ENCODE data around the gene KIDINS220.

DNA sequence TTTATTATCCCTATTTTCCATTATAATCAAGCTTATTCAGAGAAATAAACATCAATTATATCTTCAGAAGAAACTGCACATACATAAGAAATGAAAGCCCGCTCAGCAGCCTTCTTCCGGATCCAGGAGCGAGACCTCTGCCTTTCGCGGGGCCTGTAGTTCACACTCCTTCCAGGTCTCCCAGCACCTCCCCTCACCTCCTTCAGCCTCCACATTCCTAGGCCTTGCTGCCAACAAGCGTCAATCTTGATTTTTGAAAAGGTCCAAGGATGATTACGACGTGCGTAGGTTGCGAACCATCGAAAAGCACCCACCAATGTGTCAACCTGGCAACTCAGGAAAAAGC, 355 bp upstream of the KIDINS220 start:
- TF ChIP-seq, protein P1, sequence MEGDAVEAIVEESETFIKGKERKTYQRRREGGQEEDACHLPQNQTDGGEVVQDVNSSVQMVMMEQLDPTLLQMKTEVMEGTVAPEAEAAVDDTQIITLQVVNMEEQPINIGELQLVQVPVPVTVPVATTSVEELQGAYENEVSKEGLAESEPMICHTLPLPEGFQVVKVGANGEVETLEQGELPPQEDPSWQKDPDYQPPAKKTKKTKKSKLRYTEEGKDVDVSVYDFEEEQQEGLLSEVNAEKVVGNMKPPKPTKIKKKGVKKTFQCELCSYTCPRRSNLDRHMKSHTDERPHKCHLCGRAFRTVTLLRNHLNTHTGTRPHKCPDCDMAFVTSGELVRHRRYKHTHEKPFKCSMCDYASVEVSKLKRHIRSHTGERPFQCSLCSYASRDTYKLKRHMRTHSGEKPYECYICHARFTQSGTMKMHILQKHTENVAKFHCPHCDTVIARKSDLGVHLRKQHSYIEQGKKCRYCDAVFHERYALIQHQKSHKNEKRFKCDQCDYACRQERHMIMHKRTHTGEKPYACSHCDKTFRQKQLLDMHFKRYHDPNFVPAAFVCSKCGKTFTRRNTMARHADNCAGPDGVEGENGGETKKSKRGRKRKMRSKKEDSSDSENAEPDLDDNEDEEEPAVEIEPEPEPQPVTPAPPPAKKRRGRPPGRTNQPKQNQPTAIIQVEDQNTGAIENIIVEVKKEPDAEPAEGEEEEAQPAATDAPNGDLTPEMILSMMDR (IDR thresholded peaks at IDR 0.05), result no peak
- no peak for TF ChIP-seq POLR2A (IDR thresholded peaks at IDR 0.05)

Data from right lobe of liver (tissue), 4 donors.